Epithelial cell of proximal tubule (primary cell): ENCODE data around the gene ADAMTS13. TPM values are rescaled to one million over a fixed set of nuclear protein-coding genes. Genes with fewer than 3 reads are reported as not detected.

Source experiments
- DNase-seq: peaks from one replicate; pipeline ENCODE4 v3.0.0-alpha.2; 2011; ENCODE audit warnings: low read depth
- H3K4me3 ChIP-seq: 2 replicates; pipeline ENCODE4 v1.5.1; 2011; ENCODE audit warnings: low read depth, mild to moderate bottlenecking, low read length
- CTCF ChIP-seq: conservative IDR thresholded peaks from 2 replicates; pipeline ENCODE4 v1.5.1; 2012; ENCODE audit warnings: low read depth, mild to moderate bottlenecking, low read length
- total RNA-seq: library from RNA; depleted of rRNA; stranded (reverse); fragments of >200 nt; gene quantifications from 2 replicates; pipeline ENCODE4 v1.2.3, GENCODE V29; 2015

ADAMTS13 gene
- total RNA-seq, 1 donor from 2014 or later: 0.75 TPM

- no peak for DNase-seq
- H3K4me3 ChIP-seq: no peak overlapping the region
- no peak for TF ChIP-seq CTCF
Observed at GRCh38 chr9:133471551-133472276, 49.5 kb downstream of the ADAMTS13 start.

- TF ChIP-seq CTCF: no peak
- H3K4me3 ChIP-seq: no peak overlapping the region
- DNase-seq: no peak
Observed at GRCh38 chr9:133472277-133472645, 50.1 kb downstream of the ADAMTS13 start.

GRCh38 chr9:133472753-133473378 lies 50.7 kb downstream of the ADAMTS13 start:
- no peak overlapping the region for H3K4me3 ChIP-seq
- DNase-seq: no peak
- no peak for TF ChIP-seq CTCF

- H3K4me3 ChIP-seq: no peak overlapping the region
- DNase-seq: no peak
- no peak for TF ChIP-seq CTCF
Observed at GRCh38 chr9:133473743-133474142, 51.6 kb downstream of the ADAMTS13 start.

GRCh38 chr9:133474215-133474614 lies 52.0 kb downstream of the ADAMTS13 start:
- H3K4me3 ChIP-seq: no peak overlapping the region
- DNase-seq: no peak
- no peak for TF ChIP-seq CTCF

- TF ChIP-seq CTCF: no peak
- no peak overlapping the region for H3K4me3 ChIP-seq
- no peak for DNase-seq
Observed at GRCh38 chr9:133474853-133475252, 52.7 kb downstream of the ADAMTS13 start.
